GM21526 (cell line): Measurements from ENCODE around the gene COL4A4.
A peak's percentile ranks its signal among the peaks of the same experiment; 100 is the strongest.
"Not testable (repeated sequence)": the region's sequence is repeated elsewhere in the genome, so short reads cannot be mapped to it uniquely, and the experiment has no call there.

Experiments
- ATAC-seq: cut with Tn5 transposase; IDR thresholded peaks from one replicate; pipeline ENCODE4 v1.9.1; 2021; ENCODE audit warnings: moderate library complexity; ENCODE audit not compliant: unreplicated experiment, low FRiP score

Gene COL4A4

DNA sequence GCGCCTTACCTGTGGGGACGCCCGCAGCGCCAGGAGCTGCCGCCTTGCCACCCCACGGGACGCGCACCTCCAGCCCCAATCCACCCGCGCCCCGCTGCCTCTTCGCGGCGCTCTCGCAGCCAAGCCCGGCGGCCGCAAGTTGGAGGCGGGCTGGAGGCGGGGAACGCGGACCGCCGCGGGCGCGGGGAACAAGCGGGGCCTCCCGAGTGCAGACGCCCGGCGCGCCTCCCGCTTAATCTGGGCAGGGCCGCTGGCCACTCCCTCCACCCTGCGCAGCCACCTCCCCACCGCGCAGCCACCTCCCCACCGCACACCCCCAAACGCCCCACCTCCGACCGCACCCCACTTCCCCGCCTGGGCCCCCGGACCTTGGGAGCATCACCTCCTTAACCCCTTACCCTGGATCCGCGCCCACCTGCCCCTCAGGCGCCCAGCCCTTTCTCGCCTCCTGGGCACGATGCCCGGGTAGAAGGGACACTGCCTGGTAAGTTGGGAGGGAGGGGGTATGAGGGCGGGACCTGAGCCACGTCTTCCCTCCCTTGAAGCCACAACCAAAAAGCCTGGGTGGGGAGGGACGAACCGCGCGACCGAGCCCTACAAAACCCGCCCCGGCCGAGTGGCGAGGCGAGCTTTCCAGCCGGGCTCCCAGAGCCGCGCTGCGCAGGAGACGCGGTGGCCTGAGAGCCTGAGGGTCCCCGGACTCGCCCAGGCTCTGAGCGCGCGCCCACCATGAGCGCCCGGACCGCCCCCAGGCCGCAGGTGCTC is at the start of gene COL4A4, which contains the start of gene COL4A3:
COL4A4 (minus strand) TSS at position 208 of the 765 bp plus-strand sequence. CDS start 16,722 bp downstream, outside the sequence.
COL4A3 (plus strand) TSS at position 627 of the 765 bp plus-strand sequence; CDS start at position 730, 103 bp downstream.
- peak; percentile 70 for ATAC-seq

DNA sequence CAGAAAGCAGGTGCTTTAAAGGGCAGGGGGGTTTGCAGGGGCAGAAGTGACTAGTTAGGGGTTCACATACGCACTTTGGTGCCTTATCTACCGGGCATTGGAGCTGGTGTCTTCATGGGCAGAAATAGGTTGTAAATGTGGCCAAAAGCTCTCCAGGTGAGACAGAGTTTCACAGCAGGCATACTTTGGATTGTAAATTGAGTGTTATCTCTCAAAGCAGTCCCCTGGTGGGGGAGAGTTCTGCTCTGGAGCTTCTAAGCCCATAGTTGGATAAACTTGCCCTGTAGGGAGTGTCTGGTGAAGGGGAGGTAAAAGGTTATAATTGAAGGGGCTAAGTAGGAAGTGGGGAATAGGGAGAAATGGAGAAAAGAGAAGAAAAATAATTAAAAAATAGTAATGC is 43.6 kb upstream of the COL4A4 start:
- no peak for ATAC-seq

DNA sequence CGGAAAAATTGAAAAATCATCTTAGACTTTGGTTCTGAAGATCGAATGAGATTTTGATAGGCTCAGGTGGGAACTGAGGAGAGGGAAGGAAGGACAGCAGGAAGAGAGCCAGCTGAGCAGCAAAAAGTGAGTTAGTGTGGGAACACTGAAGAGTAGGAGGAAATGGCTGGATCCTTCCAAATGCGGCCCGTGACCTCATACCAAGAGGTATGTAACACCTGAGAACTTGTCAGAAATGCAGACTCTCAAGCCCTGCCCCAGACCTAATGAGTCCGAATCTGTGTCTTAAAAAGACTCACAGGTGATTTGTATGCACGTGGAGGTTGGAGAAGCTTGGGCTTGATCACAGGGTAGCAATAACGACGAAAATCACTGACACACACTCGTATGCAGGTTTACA is 42.4 kb upstream of the COL4A4 start:
- ATAC-seq, result no peak

DNA sequence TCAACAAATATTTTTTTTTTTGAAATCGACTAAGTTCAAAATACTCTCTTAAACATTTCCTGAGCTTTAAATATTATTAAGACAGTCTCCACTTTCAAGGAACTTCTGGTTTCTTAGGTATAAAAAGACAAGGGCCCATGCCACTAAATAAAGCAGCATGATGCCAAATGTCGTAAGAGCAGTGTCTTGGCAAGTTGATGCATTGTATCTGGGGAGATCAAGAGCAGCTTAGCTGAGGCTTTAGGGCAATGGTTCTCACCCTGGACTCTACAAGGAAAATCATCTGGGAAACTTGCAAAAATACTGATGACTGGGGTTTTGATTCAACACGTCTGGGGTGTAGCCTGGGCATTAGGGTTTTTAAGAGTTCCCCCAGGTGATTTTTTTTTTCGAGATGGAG is 41.7 kb upstream of the COL4A4 start:
- no peak for ATAC-seq

DNA sequence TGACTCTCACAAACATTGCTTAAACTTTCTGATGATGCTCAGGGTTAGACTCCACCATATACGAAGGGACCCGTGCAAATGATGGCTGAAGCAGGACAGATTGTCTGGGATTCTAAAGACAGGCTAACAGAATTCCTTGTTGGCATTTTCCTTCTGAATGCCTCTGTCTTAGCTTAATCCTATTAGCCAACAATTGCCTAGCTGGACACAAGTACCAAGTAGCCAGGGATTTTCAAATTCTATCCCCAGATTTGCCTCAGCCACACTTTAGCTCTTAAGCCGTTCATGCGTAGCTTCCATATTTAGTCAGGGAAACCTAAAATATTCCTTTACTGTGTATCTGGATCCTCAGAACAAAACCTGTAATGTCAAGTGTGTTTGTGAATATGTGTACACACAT is 40.4 kb upstream of the COL4A4 start:
- ATAC-seq, result no peak

DNA sequence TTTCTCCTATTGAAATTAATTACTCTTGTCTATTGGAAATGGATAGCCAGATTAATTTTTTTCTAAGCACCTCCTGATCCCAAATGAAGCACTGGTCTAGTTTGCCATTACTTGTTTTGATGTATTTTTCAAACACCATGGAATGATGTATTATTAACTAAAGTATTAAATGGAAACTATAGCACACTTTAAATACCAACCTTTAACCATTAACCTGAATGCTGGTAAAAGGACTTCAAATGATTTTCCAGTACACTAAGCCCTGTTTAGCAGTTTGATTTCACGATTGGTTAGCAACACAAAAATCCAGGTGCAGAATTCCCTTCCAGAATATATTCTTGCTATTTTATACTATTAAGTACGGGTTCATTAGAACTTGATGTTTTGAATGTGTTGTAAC is 37.8 kb upstream of the COL4A4 start:
- no peak for ATAC-seq

DNA sequence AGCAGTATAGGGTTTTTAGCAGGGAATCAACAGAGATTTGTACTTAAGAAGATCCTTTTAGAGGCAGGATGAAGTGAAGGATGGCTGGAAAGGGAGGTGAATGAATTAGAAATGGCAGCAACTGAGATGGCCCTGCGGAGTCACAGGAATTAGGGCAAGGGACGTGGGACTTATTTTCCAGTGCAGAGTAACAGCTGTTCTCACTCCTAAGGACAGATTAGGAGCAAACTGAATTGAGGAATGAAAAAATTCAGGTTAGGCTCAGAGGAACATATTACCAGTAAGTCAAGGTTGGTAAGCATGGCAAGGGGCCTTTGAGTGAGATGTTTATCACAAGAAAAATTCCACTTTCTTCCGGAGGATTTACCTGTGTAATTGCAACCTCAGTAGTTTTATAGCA is 34.9 kb upstream of the COL4A4 start:
- ATAC-seq, result no peak

DNA sequence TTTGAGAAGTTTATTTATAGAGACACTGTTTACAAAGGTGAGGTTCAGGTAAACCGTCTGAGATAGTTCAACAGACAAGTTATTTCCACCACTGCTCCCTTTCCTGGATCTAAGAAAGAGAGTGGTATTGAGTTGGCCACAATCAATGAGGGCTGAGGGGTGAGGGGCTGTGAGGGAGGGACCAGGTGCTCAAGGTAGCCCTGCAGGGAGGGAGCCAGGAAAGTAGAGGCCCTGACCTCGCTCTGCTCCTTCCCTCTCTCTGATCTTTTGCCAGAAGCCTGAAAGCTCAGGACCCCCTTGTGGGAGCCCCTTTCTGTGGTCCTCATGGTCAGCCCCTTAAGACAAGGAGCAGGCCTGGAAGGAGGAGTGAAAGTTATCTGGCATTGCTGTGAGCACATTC is 30.2 kb upstream of the COL4A4 start:
- no peak for ATAC-seq

DNA sequence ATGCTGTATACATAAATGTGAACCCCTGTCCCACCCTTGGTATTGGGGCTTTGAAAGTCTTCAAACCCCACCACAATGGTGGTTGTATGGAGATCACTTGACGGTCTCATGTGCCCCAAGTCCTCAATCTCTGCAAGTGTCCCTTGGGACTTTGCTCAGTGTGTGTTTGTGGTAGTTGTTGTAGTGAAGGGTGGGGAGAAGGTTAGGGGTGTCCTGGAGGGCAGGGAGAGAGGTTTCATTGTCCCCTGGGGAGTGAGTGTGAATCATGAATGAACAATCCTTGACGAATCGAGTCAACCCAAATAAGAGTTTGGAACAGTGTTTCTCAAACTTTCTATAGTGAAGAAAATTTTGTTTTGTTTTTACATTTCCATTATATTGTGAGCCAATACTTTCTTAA is 28.5 kb upstream of the COL4A4 start:
- ATAC-seq, result no peak

DNA sequence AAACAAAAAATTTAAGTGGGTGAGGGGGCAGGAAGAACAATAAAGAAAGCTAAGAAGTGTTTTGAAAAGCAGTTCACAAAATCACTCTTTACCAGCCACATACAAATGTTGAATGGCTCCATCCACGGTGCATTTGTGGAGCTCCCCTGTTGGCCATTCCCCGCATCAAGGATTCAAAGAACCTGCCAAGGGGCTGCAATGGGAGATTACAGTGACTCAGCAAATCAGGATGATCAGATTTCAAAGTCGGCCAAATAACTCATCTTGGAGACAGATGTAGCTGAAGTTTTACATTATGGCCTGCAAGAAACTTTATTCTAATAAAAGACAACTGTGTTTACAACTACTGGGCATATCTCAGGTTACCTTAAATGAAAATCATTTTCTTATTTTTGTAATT is 27.4 kb upstream of the COL4A4 start:
- ATAC-seq, result no peak

DNA sequence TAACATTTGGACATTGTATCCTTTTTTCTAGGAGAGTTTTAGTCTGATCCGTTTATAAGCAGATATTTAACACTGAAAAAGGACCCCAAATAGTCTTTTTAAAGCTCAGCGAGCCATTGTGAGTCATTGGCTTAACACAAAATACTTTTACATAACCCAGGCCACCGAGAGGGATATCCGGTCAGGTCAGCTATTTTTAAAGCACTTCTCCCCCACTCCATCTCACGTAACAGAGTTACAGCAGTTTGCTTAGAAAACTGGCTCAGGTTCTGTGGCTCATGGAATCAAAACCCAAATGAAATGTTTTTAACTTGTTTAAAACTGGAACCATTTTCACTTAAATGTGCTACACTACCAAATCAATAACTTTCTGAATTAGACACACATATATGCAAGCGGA is 24.3 kb upstream of the COL4A4 start:
- ATAC-seq, result peak; percentile 78

DNA sequence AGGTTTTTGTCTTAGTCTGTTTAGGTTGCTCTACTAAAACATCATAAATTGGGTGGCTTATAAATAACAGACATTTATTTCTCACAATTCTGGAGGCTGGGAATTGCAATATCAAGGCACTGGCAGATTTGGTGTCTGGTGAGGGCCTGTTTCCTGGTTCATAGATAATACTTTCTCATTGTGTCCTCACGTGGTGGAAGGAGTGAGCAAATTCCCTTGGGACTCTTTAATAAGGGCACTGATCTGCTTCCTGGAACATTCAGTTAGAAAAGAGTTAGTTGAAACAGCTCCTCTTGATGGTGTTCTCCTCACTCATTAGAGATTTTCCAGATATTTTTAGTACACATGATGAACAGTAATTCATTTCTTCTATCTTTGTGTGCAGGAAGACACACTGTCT is 22.7 kb upstream of the COL4A4 start:
- ATAC-seq, result no peak

DNA sequence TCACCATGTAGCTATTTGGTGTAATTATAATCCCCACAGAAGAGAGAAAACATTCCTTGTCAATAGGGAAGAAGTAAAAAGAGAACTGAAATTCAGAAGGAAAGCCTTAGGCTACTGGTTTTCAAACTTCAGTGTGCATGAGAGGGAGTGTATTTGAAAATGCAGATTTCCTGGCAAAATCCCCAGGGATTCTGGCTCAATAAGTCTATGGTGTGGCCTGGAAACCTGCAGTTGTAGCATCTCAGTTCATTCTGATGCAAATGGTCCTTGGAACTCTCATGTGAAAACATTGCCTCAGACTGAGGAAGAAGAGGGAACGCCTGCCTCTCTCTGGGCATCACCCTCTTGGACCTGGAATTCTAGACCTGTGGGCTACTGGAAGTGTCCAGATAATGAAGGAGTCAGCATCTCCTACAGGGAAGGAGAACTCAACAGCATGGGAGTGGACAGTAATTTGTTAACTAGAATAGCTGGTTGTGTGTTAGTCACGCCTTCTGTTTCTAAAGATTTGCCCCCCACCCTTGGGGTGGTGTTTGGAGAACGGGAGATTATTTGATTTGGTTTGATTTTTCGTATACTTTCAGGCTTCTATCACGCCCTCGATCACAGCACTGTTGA is 21.7 kb upstream of the COL4A4 start:
- ATAC-seq, result no peak

DNA sequence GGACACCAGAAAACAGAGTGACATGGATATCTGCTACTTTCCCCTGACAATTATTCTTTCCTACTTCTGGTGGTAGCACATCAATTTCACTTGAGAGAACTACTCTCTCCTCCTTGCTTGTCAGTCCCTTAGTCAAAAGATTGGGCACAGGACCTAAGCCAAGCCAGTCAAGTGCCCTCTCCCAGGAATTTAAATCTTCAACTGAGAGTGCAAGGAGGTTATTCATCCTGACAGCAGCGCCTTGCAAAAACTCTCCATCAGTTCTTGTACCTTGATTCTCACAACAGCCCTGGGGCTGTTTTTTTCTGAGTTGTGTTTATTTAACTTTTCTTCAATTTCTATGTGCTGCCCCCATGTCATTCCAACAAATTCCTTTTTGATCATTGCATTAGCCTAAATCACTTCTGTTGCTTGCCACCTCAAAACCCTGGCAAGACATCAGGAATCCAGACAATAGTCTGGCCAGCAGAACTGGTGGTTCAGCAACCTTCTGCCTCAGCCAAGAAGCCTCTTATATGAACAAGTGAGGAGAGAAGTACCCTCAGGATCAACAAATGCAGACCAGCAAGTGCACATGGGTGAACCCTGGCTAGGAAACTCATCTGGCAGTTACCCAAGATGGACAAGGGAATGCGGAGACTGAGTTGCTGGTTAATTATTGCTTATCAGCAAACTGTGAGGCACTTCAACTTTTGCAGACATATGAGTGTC is 19.8 kb upstream of the COL4A4 start:
- ATAC-seq, result no peak

DNA sequence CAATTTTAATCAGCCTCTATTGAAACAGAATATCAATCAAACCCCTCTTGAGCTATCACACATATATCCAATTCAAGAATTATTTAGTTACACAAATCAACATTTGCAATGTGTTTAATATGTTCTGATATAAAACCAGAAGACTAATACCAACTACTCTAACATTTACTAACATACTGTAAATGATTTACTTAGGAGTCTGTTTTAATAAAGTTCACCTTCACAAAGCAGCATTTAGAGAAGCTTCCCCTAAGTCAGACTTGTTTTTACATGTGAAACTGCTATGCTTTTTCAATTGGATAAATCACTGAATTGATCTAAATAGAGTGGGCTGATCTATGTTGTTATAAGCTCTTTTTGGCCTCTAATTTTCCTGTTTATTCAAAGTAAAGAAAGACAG is 18.8 kb upstream of the COL4A4 start:
- no peak for ATAC-seq

DNA sequence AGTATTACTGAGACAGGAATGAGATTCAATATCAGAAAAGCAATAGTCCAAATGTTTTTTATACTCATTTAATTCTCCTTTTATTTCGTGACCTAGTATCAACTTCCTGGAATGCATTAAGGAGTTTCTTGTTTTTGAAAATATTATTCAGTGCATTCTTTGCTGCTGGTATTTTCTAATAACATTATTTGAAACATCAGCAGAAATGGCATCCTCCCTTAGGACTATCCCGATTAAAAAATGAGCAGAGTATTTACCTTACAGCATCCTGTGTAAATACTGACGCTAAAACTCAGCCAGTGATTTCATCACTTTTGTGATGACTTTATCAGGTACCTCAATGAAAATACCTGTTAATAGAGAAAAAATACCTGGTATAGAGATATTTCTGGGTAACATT is 16.8 kb upstream of the COL4A4 start:
- no peak for ATAC-seq

DNA sequence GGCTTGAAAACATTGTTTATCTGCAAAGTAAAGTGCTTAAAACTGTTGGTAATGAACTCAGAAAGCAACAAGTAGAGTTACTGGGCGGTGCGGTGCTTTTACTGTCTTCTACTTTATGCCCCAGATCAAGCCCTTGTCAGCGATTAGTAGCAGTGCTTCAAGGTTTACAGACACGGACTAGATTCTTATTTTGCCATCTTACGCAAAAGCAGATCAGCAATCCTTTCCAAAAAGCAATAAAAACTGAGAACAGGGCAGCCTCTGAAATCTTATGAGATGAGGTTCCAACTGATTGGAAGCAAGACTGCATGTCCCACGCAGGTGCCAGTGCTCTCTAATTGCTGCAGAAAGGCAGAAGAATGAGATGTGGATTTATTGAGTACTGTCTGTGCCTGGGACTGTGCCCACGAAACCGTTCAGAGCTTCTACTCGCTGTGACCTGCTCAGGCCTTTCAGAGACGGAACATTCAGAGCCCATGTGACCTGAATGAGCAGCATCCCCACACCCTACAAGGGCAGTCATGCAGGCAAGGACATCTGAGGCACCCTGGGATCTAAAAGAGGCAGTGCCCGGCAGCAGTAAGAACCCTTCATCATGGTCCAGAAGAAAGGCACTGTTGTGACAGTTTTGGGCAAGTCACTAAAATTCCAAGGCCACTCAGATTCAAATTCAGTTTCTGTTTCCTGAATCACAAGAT is 16.1 kb upstream of the COL4A4 start:
- no peak for ATAC-seq

DNA sequence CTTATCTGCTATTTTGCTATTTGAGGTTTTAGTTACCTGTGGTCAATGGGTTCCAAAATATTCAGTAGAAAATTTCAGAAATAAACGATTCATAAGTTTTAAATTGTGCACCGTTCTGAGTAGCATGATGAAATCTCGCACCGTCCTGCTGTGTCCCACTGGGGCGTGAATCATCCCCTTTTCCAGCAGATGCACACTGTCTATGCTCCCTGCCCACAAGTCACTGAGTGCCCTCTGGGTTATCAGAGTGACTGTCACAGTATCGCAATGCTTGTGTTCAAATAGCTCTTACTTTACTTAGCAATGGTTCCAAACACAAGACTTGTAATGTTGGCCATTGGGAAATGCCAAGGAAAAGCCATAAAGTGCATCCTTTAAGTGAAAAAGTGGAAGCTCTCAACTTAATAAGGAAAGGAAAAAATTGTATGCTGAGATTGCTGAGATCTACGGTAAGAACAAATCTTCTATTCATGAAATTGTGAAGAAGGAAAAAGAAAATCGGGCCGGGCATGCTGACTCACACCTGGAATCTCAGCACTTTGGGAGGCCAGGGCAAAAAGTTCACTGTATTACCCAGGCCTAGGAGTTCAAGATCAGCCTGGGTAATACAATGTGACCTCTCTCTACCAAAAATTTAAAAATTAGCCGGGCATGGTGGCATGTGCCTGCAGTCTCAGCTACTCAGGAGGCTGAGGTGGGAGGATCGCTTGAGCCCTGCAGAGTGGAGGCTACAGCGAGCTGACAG is 13.8 kb upstream of the COL4A4 start:
- ATAC-seq, result no peak

DNA sequence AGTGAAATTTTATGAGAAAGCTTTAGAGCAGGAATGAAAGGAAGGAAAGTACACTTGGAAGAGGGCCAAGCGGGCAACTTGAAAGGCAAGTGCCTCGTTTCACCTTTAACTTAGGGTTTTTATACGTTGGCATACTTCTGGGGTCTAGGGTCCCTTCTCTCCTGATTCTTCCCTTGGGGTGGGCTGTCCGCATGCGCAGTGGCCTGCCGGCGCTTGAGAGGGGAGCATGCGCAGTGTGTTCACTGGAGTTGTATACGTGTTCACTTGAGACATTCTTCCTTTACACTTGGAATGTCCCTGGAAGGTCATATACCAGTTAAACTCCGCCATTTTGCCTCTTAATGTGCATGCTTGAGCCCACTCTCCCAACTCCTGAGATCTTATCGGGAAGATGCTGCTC is 7.8 kb upstream of the COL4A4 start:
- not testable (repeated sequence) for ATAC-seq

DNA sequence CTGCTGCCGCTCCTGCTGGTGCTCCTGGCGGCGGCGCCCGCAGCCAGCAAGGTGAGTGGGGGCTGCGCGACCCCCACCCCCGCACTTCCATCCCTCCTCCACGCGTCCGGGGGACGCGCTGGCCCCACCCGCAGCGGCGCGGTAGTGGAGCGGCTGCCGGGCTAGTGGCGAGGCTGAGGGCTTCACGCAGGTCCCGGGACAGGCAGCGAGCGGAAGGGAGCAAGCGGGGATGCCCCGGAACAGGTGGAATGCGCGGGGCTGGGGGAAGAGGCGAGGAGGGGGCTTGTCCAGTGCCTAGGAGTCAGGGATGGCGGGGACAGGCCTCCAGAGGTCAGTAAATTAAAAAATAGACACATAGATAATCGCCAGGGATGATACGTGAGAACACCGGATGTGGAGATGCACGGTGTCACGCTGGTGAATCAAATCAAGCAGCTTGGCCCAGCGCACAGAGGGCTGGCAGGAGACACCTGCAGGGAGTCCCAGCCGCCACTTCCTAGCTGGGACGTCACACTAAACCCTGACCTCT is 822 bp upstream of the COL4A4 start:
- ATAC-seq, result peak; percentile 66
